ENCODE data around the gene TECTB.
A peak's percentile ranks its signal among the peaks of the same experiment; 100 is the strongest.

The TECTB gene

DNA sequence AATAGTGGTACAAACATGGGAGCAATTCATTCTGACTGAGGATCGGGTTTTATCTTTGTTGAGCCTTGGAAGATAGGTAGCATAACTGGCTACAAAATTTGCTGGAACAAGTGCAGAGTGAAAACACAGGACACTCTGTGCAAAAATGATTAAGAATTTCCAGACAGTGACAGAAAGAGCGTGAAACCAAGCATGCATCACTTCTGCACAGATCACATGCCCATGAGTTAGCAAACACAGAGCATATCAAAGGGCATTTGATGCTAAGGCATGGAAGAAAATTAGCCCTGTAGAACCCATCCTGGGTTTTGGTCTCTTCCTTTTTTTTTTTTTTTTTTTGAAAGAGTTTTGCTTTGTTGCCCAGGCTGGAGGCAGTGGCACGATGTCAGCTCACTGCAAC, 28.3 kb downstream of the TECTB start:
- DNase-seq = no peak

DNA sequence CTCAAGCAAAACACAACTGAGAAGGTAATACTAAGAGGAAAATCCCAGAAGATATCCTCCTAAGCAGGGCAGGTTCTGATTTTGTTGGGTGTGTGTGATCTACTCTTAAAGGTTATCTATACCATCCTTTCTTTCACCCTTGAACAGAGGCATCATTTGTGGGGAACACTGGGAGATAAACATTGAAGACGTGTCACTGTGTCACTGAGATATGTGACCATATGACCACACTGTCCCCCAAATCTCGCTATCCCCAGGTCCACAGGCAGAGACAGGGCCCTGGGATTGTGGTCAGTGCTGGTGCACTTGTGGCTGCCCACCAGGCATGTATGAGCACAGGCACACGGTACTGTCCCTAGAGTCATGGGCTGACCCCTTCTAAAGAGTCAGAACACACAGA, 30.0 kb downstream of the TECTB start:
- DNase-seq = no peak

DNA sequence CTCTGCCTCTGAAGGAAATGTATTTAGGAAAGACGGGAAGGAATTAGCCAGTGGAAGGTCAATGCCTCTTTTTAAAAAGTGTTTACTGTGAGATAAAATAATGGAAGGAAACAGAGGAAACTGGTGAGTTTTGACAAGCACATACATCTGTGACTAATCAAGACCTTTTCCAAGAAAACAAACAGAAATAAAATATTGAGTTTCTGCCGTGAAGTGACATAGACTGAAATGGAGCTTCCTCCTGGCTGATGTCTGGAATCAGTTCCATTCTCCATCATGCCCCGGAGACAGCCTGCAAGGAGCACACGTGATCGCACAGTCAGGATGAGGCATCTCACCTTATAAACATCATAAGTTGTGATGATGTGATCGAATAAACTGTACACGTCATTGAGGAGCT, 30.7 kb downstream of the TECTB start:
- no peak for DNase-seq

DNA sequence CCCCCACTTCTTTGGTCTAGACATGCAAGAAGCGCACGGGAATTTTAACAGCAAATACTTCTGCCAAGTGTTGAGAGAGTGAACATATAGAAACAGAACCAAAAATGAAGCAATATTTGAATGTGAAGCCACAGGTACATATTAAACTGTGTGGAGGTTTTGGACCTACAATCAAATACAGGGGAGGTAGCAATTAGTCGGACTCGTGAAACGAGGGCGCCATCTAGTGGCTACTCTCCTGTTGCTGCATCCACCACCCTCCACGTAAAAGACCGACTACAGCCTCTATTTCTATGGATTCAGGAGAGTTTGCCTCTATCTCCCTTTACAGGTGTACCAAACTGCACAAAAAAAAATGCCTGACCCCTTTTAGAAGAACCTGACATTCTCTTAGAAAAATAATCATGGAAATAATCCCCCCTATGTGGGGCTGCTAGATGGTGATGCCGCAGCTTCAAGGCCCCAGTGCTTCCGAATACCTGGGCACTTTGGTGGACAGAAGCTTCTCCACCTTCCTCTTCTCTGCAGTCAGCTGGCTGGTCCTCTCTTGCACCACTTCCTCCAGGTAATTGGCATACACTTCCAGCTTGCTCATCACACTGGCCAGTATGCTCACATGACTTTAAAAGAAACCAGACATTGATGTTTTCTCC, 31.7 kb downstream of the TECTB start:
- DNase-seq = peak; percentile 51 to 53

DNA sequence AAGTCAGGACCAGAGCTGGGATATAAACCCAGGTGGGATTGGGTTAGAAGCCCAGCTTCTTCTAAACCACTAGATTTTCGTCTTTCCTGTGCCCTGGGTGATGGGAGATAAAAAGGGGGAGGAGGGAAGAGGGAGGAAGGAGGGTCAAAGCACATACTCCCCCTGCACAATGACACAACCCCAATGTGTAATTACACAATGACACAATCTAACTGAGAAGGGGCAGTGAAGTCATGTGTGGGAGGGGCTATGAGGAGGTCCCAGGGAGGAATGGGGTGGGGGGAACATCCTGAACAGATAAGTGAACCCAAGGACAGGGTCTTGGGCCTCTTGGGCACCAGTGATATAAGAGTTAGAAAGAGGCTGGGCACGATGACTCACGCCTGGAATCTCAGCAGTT, 44.5 kb downstream of the TECTB start:
- no peak for DNase-seq

DNA sequence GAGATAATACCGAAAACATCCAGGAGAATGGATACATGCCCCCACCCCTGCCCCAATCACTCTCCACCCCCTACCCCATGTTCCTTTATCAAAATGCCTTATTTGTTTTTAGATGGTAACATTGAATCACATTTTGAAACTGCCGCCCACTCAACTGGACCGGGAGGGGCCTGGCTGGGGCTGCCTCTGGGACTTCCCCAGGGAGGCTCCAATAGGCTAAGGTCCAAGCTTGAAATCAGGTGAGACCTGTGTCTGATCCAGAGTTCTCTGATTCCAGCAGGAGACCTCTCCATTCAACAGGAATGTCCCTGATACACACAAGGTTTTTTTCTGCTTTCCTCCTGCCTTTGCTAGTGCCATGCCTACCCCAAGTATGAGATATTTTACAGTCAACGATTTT, 47.0 kb downstream of the TECTB start:
- DNase-seq = no peak

DNA sequence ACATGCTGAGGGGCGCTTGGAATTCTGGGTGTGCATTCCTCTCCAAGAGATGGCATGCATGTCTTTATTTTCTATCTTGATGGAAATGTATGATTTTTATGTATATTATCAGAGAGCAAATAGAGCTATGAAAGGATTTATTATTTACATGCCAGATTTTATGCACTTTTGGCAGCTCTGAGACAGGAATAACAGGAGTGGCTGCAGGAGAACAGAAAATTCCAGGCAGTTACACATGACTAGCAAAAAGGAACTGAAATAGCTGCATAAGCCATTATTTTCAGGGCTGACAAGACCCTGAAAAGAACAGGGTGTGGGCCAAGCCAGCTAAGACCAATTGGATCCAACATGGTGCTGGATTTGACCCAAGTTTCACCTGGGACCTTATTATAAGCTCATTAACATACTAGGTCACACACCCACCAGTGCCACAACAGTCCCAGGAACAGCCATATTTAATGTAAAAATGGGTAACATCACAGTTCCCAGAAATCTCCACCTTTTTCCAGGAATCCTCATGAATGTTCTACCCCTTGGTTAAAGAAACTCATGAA, 47.5 kb downstream of the TECTB start:
- DNase-seq = no peak

DNA sequence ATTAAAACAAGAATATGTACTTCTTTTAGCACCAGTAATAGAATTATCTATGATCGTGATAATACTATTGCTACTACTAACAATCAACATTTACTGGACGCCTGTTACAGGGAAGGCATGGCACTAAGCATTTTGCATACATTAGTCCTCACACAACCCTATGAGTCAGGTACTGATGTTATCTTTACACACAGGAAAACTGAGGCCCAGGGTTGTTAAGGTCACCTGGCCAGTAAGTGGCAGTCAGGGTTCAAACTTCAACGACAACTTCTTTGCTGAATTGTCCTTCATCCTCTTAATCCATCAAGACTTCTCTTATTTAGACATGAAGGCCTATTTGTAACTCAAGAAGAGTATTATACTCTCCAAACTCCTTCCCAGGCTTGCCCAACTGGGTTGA, 48.8 kb downstream of the TECTB start:
- DNase-seq = no peak

DNA sequence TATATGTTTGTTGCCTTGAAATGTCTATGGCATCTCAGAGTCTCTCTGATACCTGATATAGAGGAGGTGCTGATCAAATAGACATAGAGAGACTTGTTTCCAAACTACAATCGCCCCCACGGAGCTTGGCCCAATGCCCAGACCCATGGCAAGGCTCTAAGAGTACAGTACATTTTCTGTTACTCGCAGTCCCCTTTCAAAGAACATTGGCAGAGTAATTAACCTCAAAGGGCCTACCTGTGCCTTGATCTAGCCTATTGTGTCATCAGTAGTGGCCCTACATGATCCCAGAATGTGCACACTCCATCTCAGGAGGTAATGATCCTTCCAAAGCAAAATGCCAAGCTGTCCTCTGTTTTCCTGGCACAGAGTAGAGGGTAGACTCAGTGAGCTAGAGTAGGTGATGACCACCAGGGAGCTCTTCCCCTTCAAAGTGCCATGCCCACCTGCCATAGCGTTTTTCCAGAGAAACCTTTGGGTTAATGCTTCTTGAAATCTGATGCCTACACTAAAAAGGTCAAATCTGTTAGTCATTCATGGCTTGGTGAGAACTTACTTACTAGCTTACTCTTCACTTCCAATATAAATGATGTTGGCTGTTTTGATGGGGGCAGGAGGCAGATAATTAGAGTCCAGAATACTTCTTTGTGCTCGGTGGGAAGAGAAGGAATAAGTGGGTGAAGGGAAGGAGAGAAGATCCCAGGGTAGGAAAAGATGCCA, 49.5 kb downstream of the TECTB start:
- peak in 1 of 2 experiments; percentile 52 for DNase-seq

DNA sequence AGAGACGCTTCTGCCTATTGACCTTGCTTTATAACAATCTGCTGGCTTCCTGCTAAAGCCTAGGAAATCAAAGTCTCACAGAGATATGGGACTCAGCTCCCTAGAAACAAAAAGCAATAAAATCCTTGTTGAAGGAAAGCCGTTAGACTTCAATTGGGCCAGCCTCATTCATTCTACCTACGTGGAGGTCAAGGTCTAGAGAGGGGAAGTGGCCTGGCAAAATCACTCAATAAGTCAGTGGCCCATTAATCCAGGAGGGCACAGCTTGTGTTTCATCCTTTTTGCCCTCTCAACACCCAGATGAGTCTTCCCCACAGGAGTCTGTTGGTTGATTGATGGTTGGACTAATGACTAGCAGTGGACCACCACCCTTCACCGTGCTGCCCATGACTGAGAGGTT, 50.3 kb downstream of the TECTB start:
- no peak for DNase-seq

DNA sequence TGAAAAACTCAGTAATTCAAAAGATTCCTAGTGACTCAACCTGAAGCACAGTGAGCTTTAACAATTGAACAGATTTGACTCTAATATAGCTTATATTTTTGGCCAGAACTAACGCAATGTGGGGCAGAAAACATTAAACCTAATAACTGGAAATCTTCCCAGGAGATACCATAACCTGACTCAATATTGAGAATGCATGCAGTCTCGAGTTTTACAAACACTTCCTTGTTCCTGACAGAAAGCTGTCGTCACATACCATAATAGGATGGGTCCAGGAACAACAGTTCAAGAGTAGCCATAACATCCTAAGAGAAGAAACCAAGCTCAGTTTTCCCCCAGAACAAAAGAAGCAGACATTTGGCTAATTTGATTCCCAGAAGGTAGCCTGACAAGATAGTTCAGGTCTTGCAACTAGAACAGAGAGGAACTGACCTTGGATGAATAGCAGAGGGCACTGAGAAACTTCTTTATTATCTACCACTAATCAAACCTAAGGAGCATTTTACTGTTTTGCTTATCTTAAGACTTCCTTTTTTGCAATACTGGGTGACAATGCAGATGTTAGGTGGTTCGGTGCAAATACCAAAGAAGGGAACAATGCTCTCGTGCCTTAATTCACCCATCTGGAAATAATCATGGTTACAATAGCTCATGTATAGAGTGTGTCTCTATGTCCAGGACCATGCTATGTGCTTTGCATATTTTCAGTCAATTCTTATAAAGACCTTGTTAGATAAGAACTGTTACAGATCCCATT, 52.1 kb downstream of the TECTB start:
- DNase-seq = no peak

DNA sequence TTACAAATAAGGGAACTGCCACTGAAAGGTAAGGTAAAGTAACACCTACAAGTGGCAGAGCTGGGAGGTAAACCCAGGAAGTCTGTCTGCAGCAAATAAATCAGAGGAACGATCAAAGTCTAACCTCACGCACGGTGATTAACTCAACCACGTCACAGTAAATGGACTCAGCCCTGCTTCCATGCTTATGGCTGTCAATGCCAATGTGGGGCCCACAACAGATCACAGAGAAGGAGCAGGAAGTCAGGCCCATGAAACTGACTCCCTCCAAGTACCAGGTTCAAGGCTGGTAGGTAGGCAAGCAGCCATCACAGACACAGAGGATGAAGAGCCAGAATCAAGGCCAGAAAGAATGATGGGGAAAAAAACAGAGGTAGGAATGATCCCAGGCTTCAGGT, 52.7 kb downstream of the TECTB start:
- DNase-seq = no peak

DNA sequence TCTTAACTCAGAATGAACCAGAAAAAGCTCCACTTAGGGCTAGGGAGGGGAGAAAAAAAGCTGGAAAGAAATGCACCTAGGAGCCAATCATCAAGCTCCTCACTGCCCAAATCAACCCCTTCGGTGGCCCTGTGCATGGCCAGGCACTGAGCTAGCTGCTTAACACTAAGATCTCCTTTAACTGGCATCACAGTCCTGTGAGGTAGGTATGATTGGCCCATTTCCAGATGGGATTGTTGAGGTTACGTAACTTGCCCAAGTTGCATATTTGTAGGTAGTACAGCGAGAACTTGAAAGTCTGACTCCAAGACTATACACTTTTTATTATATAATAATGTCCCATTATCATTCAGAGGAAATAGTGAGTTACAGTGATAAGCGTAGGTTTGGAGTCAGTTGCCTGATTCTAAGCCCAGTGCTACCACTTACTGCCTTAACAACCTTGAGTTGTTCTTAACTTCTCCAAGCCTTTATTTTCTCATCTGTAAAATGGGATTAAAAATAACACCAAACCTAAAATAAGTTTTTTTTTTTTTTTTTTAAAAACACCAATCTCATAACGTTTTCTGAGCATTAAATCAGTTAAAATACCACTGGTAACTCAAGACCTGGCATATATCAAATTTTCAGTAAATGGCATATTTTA, 53.5 kb downstream of the TECTB start:
- no peak for DNase-seq

DNA sequence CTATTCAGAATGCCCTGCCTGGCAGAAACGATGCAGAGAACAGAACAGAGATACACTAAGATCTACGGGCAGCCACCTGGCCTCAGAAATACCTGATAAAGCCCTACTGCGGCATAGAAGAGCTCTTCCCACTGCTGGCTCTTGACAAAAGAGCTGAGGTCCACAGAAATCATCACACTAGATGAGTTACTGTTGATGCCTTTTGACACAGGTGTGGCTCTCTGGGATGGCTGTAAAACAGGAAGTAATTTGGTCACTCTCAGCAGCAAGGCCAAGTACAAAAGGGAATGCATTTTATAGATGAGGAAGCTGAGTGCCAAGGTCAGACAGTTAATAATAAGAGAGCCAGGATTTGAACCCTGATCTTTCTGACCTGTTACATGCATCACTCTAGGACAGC, 55.8 kb downstream of the TECTB start:
- no peak for DNase-seq

DNA sequence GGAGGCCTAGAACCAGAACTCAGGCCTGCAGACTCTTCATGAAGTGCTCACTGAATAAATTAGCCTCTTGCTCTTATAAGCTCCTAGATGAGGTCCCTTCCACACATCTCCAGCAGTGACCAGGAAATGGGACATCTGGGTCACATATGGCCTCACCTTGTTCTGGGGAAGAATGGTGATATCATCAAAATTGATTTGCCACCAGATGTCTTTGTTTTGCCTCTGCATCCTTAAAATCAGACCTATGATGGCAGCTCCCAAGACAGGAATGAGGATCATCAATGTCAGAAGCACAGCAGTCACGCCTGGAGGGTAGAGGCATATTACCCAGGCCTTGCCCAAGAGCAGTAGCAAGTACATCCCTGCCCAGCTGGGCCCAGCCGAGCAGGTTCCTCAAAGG, 57.4 kb downstream of the TECTB start:
- DNase-seq = no peak

DNA sequence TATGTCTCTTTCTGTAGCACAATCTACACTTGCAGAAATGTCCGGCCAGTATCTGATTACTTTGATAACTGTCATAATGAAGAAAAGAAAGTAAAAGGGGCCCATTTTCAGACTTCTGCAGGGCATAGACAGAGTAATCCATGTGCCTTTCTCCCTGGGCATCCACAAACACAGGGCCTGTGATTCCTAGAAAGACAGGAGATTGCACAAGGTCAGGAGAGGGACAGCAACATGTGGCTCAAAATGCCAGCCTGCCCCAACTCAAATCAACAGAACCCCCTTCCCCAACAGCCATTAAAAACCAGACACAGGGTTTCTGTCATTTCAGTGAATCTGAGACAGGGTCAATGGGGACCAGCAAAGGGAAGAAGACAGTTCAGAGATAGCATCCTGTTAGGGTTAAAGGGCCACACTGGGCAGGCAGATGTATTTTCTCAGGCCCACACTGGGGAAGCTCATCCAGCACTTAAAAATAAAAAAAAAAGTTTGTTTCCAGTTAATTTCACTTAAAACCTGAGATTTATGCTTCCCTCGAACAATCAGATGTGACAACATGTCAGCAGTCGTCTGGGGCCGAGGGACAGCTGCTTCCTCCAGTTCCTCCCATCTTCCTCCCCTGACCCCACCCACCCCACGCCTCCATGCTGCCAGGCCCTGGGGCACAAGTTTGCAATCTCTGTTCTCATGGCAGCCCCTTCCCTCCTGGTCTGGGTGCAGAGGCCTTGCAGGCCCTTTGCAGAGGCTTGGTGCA, 60.0 kb downstream of the TECTB start:
- DNase-seq = no peak

DNA sequence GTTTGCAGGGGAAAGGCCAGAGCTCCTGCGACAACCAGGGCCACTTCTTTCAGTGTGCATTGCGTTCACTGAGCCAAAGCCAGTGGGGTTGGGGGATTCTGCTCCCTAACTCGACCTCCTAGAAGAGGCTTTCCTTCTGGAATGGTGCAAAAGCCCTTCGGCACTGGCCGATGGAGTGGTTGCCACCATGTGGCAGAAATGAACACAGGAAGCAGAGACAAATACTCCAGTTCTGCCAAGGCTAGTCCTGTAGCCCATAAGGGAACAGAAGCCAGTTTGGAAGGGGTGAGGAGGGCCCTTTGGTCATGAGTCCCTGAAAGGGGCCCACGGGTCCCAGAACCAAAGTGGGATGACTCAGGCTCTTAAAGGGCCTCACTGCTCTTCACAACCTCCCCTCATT, 61.1 kb downstream of the TECTB start:
- no peak for DNase-seq

DNA sequence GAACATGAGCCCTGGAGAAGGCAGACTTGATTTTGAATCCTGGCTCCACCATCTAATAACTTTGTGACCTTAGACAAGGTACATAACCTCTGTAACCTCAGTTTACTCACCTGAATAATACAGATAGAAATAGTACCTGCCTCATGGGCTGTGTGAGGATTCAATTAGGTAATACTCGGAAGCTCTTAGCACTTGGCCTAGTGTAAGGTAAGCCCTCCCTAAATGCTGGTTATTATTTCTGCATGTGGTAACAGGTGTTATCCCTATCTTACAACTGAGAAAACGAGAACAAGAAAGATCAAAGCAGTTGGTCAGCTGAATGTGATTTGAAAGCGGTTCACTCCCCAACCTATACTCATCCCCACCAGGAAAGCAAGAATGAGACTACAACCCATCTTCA, 62.0 kb downstream of the TECTB start:
- no peak for DNase-seq

DNA sequence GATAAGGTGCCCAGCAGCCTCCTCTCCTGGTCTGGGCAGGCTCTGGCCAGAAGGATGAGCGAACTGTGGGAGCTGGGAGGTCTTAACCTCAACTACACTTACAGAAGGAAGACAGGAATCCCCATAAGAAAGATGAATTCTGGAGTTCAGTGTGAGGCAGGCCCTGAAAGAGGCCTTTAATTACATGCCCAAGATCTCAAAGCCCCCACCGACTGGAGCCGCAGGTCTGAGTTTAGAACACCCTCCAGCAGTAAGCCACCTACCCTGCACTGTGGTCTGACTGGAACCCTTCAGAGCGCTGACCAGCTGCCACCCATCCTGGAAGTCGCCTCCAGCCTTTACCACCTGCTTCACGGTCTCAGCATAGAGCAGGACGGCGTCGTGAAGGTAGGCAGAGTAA, 62.5 kb downstream of the TECTB start:
- no peak for DNase-seq

DNA sequence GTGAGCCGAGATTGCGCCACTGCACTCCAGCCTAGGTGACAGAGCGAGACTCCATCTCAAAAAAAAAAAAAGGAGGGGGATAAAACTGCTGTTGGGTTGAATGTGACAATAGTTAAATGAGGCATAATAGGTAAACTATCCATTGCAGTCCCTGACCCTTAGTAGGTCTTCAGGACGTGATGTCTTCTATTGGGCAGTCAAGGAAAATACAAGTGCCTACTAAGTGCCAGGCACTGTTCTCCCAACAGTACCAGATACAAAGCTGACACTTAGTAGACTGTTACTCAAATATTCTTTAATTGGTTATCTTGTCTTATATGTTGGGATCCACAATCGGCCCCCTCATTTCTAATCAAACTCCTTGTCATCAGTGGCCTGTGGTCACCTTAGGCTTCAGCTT, 63.6 kb downstream of the TECTB start:
- no peak for DNase-seq

DNA sequence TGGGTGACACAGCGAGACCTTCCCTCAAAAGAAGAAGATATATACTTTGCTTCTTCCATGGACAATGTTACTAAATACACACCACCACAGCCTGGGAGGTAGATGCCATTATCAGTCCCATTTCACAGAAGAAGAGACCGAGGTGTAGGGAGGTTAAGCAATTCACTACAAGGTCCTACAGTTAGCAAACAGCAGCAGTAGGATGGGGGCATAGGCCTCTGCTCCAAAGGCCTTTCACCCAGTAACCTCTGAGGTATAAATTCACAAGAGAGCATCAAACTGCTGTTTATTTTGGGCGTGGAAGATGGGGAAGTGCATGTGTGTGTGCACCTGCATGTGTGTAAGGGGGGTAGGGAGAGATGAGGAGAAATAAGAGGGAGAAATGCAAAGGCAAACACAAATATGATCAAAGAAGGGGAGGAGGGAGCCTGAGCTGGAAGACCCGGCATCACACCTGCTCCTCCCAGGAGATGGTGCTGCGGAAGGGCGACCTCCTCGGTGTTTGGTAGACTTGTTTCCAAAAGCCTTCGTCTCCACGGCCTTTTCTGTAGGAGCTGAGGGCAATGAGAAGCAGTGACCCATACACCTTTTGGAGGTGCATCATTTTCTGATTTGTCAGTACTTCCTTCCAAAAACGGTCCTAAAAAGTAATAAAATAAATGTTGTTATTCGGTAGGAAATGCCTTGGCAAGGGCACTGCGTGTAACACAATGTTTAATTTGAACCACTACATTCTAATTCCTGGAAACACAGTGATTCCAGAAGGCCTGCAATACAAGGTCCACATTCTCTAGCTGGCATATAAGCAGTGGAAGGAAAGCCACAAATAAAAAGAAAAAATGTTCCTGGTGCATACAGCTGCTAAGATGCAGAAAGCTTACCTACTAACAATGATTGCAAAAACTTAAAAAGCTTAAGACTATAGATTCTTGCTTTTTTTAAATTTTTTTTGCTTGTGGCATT, 64.8 kb downstream of the TECTB start:
- DNase-seq = no peak

All from NCI-H2081 (cell line).